Nasal cavity respiratory epithelium epithelial cell of viscerocranial mucosa (primary cell): ENCODE data around the gene CFAP300. TPM values are rescaled to one million over a fixed set of nuclear protein-coding genes. Genes with fewer than 3 reads are reported as not detected.

Source experiments
- total RNA-seq: library from RNA; depleted of rRNA; stranded (reverse); fragments of >200 nt; gene quantifications from 2 replicates; pipeline ENCODE4 v1.2.3, GENCODE V29; 2014

The CFAP300 gene
- total RNA-seq, result 3.0 and 5.1 TPM in 2 replicates

GRCh38 chr11:102047305-102047924 is at the start of gene CFAP300:
Gene CFAP300, plus strand, starts transcription at chr11:102047437. Its CDS starts 34 bp downstream, at chr11:102047471.

DNA sequence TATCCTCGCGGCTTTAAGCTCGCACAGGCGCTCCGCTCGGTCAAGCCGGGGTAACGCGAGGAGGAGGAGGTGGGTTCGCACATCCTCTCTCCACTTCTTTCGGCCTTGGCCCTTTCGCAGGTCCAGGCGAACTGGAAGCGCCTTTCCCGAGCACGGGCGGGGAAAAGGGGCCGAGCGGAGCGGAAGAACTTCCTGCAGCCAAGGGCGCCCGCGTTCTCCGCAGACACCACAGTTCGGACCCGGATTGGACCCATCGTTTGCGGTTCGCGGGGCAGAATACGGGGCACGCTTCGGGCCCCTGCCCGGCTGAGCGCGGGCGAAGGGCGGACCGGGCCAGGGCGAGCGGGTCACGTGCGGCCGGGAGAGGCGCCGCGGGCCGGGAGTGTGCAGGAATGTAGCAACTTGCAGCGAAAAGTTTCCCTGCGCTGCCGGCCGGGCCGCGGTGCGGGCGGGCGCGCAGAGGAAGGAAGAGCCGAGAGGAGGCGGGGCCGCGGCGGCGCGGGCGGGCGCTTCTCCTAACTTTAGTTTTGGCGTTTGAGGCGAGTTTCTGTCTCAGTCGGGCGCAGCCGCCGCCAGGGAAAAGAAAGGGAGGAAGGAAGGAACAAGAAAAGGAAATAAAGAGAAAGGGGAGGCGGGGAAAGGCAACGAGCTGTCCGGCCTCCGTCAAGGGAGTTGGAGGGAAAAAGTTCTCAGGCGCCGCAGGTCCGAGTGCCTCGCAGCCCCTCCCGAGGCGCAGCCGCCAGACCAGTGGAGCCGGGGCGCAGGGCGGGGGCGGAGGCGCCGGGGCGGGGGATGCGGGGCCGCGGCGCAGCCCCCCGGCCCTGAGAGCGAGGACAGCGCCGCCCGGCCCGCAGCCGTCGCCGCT is 62.9 kb downstream of the CFAP300 start, which contains the start of gene YAP1:
YAP1 (plus strand) TSS at position 552 of the 865 bp plus-strand sequence. CDS start 402 bp downstream, outside the sequence.

Other genes starting within 250 kb of the CFAP300 start
- gene CEP126, start 132.4 kb upstream of the CFAP300 start, total RNA-seq, result 1.0 and 1.7 TPM in 2 replicates
- gene ANGPTL5, start 130.9 kb upstream of the CFAP300 start, total RNA-seq, result not detected in 2 replicates
- 195 and 207 TPM in 2 replicates for gene YAP1, start 63.0 kb downstream of the CFAP300 start, total RNA-seq